Upper lobe of left lung (tissue), 4 donors: ENCODE results near the gene DIAPH1.

Experiments used
- CTCF ChIP-seq, 6 experiments: fragments of 450-650 bp in 4 of 6; fragments of 200-600 bp in 2 of 6; sonication (generic) in 2 of 6; IDR thresholded peaks; one replicate each; pipeline ENCODE4 v1.5.1; 2016 to 2019; ENCODE audit warnings: antibody characterized with exemption in 6 of 6
- EP300 ChIP-seq, 4 donors: sonication (generic); formaldehyde crosslinking; IDR thresholded peaks; one replicate each; pipeline ENCODE4 v1.5.1; 2017; ENCODE audit warnings: antibody characterized with exemption in 4 of 4, control low read depth in 2 of 4
- POLR2A ChIP-seq, 4 donors: fragments of 450-650 bp; IDR thresholded peaks; one replicate each; pipeline ENCODE4 v1.5.1; 2016 to 2017; ENCODE audit warnings: antibody characterized with exemption in 4 of 4, mild to moderate bottlenecking in 2 of 4
- POLR2AphosphoS5 ChIP-seq, 2 donors: sonication (generic); formaldehyde crosslinking; IDR thresholded peaks; one replicate each; pipeline ENCODE4 v1.5.1; 2017; ENCODE audit warnings: antibody characterized with exemption in 2 of 2

DNA sequence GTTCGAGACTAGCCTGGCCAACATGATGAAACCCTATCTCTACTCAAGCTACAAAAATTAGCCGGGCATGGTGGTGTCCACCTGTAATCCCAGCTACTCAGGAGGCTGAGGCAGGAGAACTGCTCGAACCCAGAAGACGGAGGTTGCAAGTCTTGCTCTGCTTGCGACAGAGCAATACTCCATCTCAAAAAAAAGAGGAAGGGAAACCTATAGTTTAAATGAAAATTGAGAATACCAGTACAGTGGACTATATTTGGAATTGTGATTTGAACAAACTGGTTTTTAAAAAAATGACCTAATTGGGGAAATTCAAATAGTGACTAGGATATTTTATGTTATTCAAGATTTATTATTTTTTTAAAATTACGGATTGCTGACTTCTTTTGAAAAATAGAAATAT lies 33.2 kb downstream of the DIAPH1 start:
- no peak for TF ChIP-seq CTCF (IDR thresholded peaks at IDR 0.05)
- TF ChIP-seq POLR2A (IDR thresholded peaks at IDR 0.05), result no peak
- no peak for TF ChIP-seq POLR2AphosphoS5 (IDR thresholded peaks at IDR 0.05)
- TF ChIP-seq EP300 (IDR thresholded peaks at IDR 0.05), result no peak
